Pancreas (tissue), 10 donors: ENCODE results near the gene USPL1. TPM values are rescaled to one million over a fixed set of nuclear protein-coding genes. Genes with fewer than 3 reads are reported as not detected.

ENCODE experiments used
- ATAC-seq, 4 donors: fragments of 200-7000 bp; cut with Tn5 transposase; one replicate each; pipeline versions ENCODE4 v1.8.0 to v1.9.1; 2020; ENCODE audit warnings: mild to moderate bottlenecking in 4 of 4, moderate library complexity in 4 of 4
- DNase-seq, 6 donors: peaks; one replicate each; pipeline ENCODE4 v3.0.0-alpha.2; 2020
- FAIRE-seq: peaks from 2 replicates; lab custom pipeline; 2012; peaks lifted over from hg19 to GRCh38; lab: Jason Lieb, UNC
- H3K27ac ChIP-seq, 4 donors: fragments of 200-600 bp; sonication (generic); 1 replicate in 3 of 4; 2 replicates in 1 of 4; pipeline versions ENCODE4 v1.5.0 to v1.8.0; 2020
- H3K27me3 ChIP-seq, 4 donors: fragments of 200-600 bp; one replicate each; pipeline ENCODE4 v1.8.0; 2021
- H3K36me3 ChIP-seq, 3 donors: fragments of 200-600 bp; sonication (generic) in 1 of 3; one replicate each; pipeline versions ENCODE4 v1.5.0 to v1.8.0; 2020 to 2021
- H3K4me1 ChIP-seq, 3 donors: fragments of 200-600 bp; one replicate each; pipeline ENCODE4 v1.8.0; 2021
- H3K4me3 ChIP-seq, 4 donors: fragments of 200-600 bp; sonication (generic) in 2 of 4; one replicate each; pipeline versions ENCODE4 v1.5.0 to v1.8.0; 2020 to 2021
- H3K9me3 ChIP-seq, 4 donors: fragments of 200-600 bp; one replicate each; pipeline ENCODE4 v1.8.0; 2021
- WGBS, 2 donors: extraction: QIAGEN DNeasy Blood & Tissue Kit; methylation state at CpG; one replicate each; pipeline ENCODE4 v1.1.7; 2013; 5-methylcytosine and 5-hydroxymethylcytosine counted together
- intact Hi-C, 3 donors: fragments of 100-400 bp; cut with DNase I; formaldehyde crosslinking; loops; one replicate each; pipeline versions ENCODE4 v1.11.1 to v1.14.2; 2022
- polyA plus RNA-seq, 2 donors: library from polyadenylated mRNA; stranded (reverse); fragments of 200-250 nt; gene quantifications; one replicate each; pipeline ENCODE4 v1.2.3, GENCODE V29; 2013
- total RNA-seq, 6 donors: library from RNA; stranded (reverse); fragmentation: NEBNext Ultra II Directional in 4 of 6; extraction: Animal tissue kit (Norgen Biotek cat#: 25700) in 4 of 6; gene quantifications; one replicate each; pipeline versions ENCODE4 v1.2.1 to v1.2.4, GENCODE V29; 2021 to 2023
- TF ChIP-seq, protein P1 (sequence below), 4 donors: fragments of 200-600 bp; sonication (generic) in 3 of 4; IDR thresholded peaks; one replicate each; pipeline versions ENCODE4 v1.5.0 to v1.8.0; 2021; ENCODE audit warnings: antibody characterized with exemption in 4 of 4
- donor health status: healthy with polysubstance abuse.
- donor health status: DM: no; HTN: no; CAD: no; lungs with moderate emphysema.
- donor health status: DM: no; HTN: no; CAD: no.
- donor health status: control.
- donor health status: control.
- donor health status: Bipolar disorder and iron deficiency.
- donor health status: DM: yes; HTN: yes; CAD: no.
- donor health status: DM: no; HTN: no; CAD: no.
- donor health status: DM: no; HTN: no; CAD: no.
- donor health status: DM: yes; HTN: yes; CAD: no.

The USPL1 gene
- total and polyA plus RNA-seq, 8 donors = 3.5 to 13.1 (median 7.8) TPM

DNA sequence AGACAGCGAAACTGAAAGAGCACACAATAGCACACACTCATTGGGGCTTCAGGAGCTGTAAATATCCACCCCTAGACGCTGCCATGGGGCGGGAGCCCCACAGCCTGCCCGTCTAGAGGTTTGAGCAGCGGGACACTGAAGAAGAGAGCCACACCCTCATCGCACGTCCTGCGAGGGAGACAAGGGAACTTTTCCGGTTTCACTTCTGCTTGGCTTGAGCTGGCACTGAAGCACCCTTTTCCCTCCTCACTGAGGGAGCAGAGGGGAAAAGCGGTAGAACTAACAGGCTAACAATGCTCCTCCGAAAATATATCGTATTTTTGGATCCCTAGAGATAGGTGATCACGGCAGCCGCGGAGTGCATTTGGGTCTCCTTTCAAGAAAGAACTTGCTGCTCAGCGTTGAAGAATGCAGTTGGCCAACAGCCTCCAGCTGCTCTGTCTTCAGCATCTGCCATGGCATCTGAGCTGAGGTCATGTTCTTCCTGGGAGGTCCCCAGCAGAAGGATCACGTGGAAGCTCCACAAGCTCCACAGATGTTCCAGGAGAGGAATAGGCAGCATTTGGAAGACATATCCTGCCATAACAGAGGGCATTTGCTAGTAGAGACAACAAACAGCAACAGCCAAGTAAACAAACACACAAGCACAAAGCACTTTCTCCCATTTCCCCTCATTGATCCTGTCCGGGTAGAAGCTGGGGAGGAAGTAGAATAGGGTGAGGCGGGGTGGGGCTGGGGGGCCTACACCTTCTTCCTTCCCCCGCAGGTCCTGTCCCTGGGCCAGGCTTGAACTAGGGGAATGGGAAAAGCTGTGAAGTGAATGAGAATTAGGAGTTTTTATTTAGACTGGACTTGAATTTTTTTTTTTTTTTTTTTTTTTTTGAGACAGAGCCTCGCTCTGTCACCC lies 72.8 kb downstream of the USPL1 start:
- Histone ChIP-seq H3K4me3 (peak overlapping the region in 1 of 4 donors; percentile 25), H3K9me3 (no peaks in the 10 kb centered on the region), H3K4me1 (no peaks in the 10 kb centered on the region), H3K27me3 (no peaks in the 10 kb centered on the region), H3K36me3 (no peaks in the 10 kb centered on the region), H3K27ac (peak overlapping the region in 2 of 4 donors; percentile 17 to 30)
- DNase-seq (no peak), ATAC-seq (peak in 3 of 4 donors; percentile 72 to 86 (median 78)), FAIRE-seq (no peak)
- WGBS, 2 donors = 61 to 66% methylated on average over 20 to 21 of the region's 21 CpGs
- intact Hi-C loops = no loop called here
- TF ChIP-seq, protein P1, sequence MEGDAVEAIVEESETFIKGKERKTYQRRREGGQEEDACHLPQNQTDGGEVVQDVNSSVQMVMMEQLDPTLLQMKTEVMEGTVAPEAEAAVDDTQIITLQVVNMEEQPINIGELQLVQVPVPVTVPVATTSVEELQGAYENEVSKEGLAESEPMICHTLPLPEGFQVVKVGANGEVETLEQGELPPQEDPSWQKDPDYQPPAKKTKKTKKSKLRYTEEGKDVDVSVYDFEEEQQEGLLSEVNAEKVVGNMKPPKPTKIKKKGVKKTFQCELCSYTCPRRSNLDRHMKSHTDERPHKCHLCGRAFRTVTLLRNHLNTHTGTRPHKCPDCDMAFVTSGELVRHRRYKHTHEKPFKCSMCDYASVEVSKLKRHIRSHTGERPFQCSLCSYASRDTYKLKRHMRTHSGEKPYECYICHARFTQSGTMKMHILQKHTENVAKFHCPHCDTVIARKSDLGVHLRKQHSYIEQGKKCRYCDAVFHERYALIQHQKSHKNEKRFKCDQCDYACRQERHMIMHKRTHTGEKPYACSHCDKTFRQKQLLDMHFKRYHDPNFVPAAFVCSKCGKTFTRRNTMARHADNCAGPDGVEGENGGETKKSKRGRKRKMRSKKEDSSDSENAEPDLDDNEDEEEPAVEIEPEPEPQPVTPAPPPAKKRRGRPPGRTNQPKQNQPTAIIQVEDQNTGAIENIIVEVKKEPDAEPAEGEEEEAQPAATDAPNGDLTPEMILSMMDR (IDR thresholded peaks at IDR 0.05) = no peak

- WGBS, 2 donors = 93 to 97% methylated on average over 1 of the region's 1 CpG
Observed at GRCh38 chr13:30692113-30692512, 74.4 kb downstream of the USPL1 start.

DNA sequence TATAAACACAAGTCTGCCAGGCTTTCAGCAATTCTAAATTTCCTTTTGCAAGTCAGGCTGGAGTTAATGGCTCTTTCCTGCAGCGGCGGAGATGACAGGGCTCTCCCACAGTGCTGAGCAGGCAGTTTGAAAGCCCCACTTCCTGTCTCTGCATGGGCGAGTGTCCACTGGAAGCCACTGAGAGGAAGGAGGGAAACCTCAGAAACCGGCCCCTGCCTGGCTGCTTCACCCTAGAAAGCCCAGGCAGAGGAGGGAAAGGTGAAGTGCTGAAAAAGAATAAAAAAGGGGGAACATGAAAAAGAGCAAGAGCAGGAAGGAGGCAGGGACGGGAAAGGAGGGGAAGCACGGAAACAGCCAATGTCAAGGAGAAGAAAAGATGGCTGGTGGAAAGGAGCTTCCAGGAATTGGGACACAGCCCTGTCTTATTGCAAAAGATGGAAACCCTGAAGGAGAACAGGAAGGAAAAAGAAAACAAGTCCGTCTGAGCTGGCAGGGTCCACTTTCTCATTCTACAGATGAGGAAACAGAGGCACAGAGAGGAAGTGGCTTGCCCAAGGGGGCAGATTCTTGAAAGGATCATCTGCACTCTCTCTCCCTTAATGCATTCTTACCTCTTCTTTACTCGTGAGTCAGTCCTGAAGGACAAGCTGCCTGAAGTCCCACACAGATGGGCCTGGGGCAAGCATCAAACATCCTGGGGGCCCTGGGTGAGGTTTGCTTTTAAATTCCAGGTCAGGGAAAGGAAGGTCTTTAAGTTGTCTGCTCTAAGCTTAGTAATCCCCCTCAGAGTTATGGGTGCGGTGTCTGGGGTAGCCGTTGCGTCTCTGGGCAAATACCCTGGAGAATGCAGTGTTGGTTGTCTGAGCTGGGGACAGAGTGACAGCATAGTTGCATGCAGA lies 78.8 kb downstream of the USPL1 start:
- DNase-seq (peak in 1 of 6 donors; percentile 54), ATAC-seq (peak in 3 of 4 donors; percentile 64 to 87 (median 85)), FAIRE-seq (no peak)
- no peak overlapping the region for H3K4me3 ChIP-seq
- no peaks in the 10 kb centered on the region for H3K27me3 ChIP-seq
- 47 to 50% methylated on average over 11 of the region's 11 CpGs for WGBS, 2 donors
- TF ChIP-seq, protein P1 (IDR thresholded peaks at IDR 0.05) = no peak
- intact Hi-C loops = no loop called here
- no peaks in the 10 kb centered on the region for H3K36me3 ChIP-seq
- H3K27ac ChIP-seq = no peak overlapping the region
- H3K4me1 ChIP-seq = no peaks in the 10 kb centered on the region
- no peaks in the 10 kb centered on the region for H3K9me3 ChIP-seq

More at GRCh38 chr13:30692113-30692512, 74.4 kb downstream of the USPL1 start:
- H3K27me3 ChIP-seq = no peaks in the 10 kb centered on the region
- ATAC-seq = no peak
- no peak overlapping the region for H3K27ac ChIP-seq
- no peaks in the 10 kb centered on the region for H3K9me3 ChIP-seq
- H3K4me1 ChIP-seq = no peaks in the 10 kb centered on the region
- no peaks in the 10 kb centered on the region for H3K36me3 ChIP-seq
- DNase-seq = no peak
- intact Hi-C loops = no loop called here
- no peak for FAIRE-seq
- no peak overlapping the region for H3K4me3 ChIP-seq
- TF ChIP-seq, protein P1 (IDR thresholded peaks at IDR 0.05) = no peak

GRCh38 chr13:30697177-30697953 lies 79.6 kb downstream of the USPL1 start:
- WGBS, 2 donors = 66 to 72% methylated on average over 8 of the region's 8 CpGs
- FAIRE-seq = no peak
- H3K27ac ChIP-seq = no peak overlapping the region
- H3K36me3 ChIP-seq = no peaks in the 10 kb centered on the region
- H3K27me3 ChIP-seq = no peaks in the 10 kb centered on the region
- intact Hi-C loops = no loop called here
- no peak overlapping the region for H3K4me3 ChIP-seq
- H3K9me3 ChIP-seq = no peaks in the 10 kb centered on the region
- peak in 3 of 4 donors; percentile 12 to 48 (median 37) for ATAC-seq
- no peak for DNase-seq
- no peaks in the 10 kb centered on the region for H3K4me1 ChIP-seq
- TF ChIP-seq, protein P1 (IDR thresholded peaks at IDR 0.05) = no peak
